ENCODE results near the gene NAPSA.
"Not testable (repeated sequence)": the region's sequence is repeated elsewhere in the genome, so short reads cannot be mapped to it uniquely, and the experiment has no call there.

Gene NAPSA

GRCh38 chr19:50333737-50334617 lies 31.5 kb downstream of the NAPSA start:
- H3K9me3 ChIP-seq (ENCODE audit: control insufficient read depth, insufficient read depth, low read length): no peaks in the 10 kb centered on the region
- peak overlapping the region; percentile 82 for H3K9ac ChIP-seq (ENCODE audit: low read depth, low read length)
- no peaks in the 10 kb centered on the region for H3K36me3 ChIP-seq (ENCODE audit: insufficient read depth, low read length)
- H3K4me1 ChIP-seq (ENCODE audit: insufficient read depth, low read length): peaks cover 12% of the 10 kb centered on the region; the same call in 1 of the 2 replicates

- no peaks in the 10 kb centered on the region for H3K36me3 ChIP-seq (ENCODE audit: insufficient read depth, low read length)
- H3K9ac ChIP-seq (ENCODE audit: low read depth, low read length): peak overlapping the region; percentile 82
- H3K9me3 ChIP-seq (ENCODE audit: control insufficient read depth, insufficient read depth, low read length): no peaks in the 10 kb centered on the region
- peaks cover 12% of the 10 kb centered on the region; the same call in 1 of the 2 replicates for H3K4me1 ChIP-seq (ENCODE audit: insufficient read depth, low read length)
These were observed 32.2 kb downstream of the NAPSA start for GRCh38 chr19:50333235-50333736.

GRCh38 chr19:50332244-50333038 lies 33.0 kb downstream of the NAPSA start:
- Histone ChIP-seq H3K9me3 (ENCODE audit: control insufficient read depth, insufficient read depth, low read length) (no peaks in the 10 kb centered on the region), H3K4me1 (ENCODE audit: insufficient read depth, low read length) (peaks cover 12% of the 10 kb centered on the region; the same call in 1 of the 2 replicates), H3K9ac (ENCODE audit: low read depth, low read length) (peak overlapping the region; percentile 82), H3K36me3 (ENCODE audit: insufficient read depth, low read length) (no peaks in the 10 kb centered on the region)

GRCh38 chr19:50331994-50332243 lies 33.5 kb downstream of the NAPSA start:
- H3K36me3 ChIP-seq (ENCODE audit: insufficient read depth, low read length): no peaks in the 10 kb centered on the region
- peak overlapping the region; percentile 82; the same call in 1 of the 2 replicates for H3K9ac ChIP-seq (ENCODE audit: low read depth, low read length)
- H3K4me1 ChIP-seq (ENCODE audit: insufficient read depth, low read length): peaks cover 14% of the 10 kb centered on the region
- no peaks in the 10 kb centered on the region for H3K9me3 ChIP-seq (ENCODE audit: control insufficient read depth, insufficient read depth, low read length)

GRCh38 chr19:50331221-50331993 lies 34.0 kb downstream of the NAPSA start:
- Histone ChIP-seq H3K4me1 (ENCODE audit: insufficient read depth, low read length) (peaks cover 14% of the 10 kb centered on the region), H3K36me3 (ENCODE audit: insufficient read depth, low read length) (no peaks in the 10 kb centered on the region), H3K9ac (ENCODE audit: low read depth, low read length) (peak overlapping the region; percentile 82; the same call in 1 of the 2 replicates), H3K9me3 (ENCODE audit: control insufficient read depth, insufficient read depth, low read length) (no peaks in the 10 kb centered on the region)

- no peaks in the 10 kb centered on the region for H3K9me3 ChIP-seq (ENCODE audit: control insufficient read depth, insufficient read depth, low read length)
- peaks cover 11% of the 10 kb centered on the region for H3K4me1 ChIP-seq (ENCODE audit: insufficient read depth, low read length)
- H3K36me3 ChIP-seq (ENCODE audit: insufficient read depth, low read length): no peaks in the 10 kb centered on the region
- peak overlapping the region; percentile 86 for H3K9ac ChIP-seq (ENCODE audit: low read depth, low read length)
These were observed 34.9 kb downstream of the NAPSA start for GRCh38 chr19:50330365-50331078.

- peak overlapping the region; percentile 86 for H3K9ac ChIP-seq (ENCODE audit: low read depth, low read length)
- not testable (repeated sequence) for H3K36me3 ChIP-seq (ENCODE audit: insufficient read depth, low read length); H3K9me3 ChIP-seq (ENCODE audit: control insufficient read depth, insufficient read depth, low read length)
- H3K4me1 ChIP-seq (ENCODE audit: insufficient read depth, low read length): peaks cover 14% of the 10 kb centered on the region
These were observed 35.5 kb downstream of the NAPSA start for GRCh38 chr19:50329926-50330294.

- peak within 1 kb of the TSS; percentile 86 for H3K9ac ChIP-seq (ENCODE audit: low read depth, low read length)
- H3K4me1 ChIP-seq (ENCODE audit: insufficient read depth, low read length): peaks cover 16% of the 10 kb centered on the region
- H3K36me3 ChIP-seq (ENCODE audit: insufficient read depth, low read length): no peaks in the 10 kb centered on the region
- no peaks in the 10 kb centered on the region for H3K9me3 ChIP-seq (ENCODE audit: control insufficient read depth, insufficient read depth, low read length)
These were observed 36.1 kb downstream of the NAPSA start, which contains the start of gene KCNC3 for GRCh38 chr19:50329146-50329925. Gene KCNC3, minus strand, starts transcription at chr19:50329377. Its CDS starts 295 bp downstream, at chr19:50329082.

- H3K9me3 ChIP-seq (ENCODE audit: control insufficient read depth, insufficient read depth, low read length): no peaks in the 10 kb centered on the region
- no peaks in the 10 kb centered on the region for H3K36me3 ChIP-seq (ENCODE audit: insufficient read depth, low read length)
- H3K4me1 ChIP-seq (ENCODE audit: insufficient read depth, low read length): peaks cover 16% of the 10 kb centered on the region
- no peak overlapping the region for H3K9ac ChIP-seq (ENCODE audit: low read depth, low read length)
These were observed 36.6 kb downstream of the NAPSA start for GRCh38 chr19:50328873-50329145.

GRCh38 chr19:50328224-50328872 lies 37.1 kb downstream of the NAPSA start:
- peak overlapping the region; percentile 48; the same call in 1 of the 2 replicates for H3K9ac ChIP-seq (ENCODE audit: low read depth, low read length)
- no peaks in the 10 kb centered on the region for H3K36me3 ChIP-seq (ENCODE audit: insufficient read depth, low read length)
- H3K4me1 ChIP-seq (ENCODE audit: insufficient read depth, low read length): peaks cover 16% of the 10 kb centered on the region
- no peaks in the 10 kb centered on the region for H3K9me3 ChIP-seq (ENCODE audit: control insufficient read depth, insufficient read depth, low read length)

GRCh38 chr19:50327461-50328223 lies 37.8 kb downstream of the NAPSA start:
- no peaks in the 10 kb centered on the region for H3K36me3 ChIP-seq (ENCODE audit: insufficient read depth, low read length)
- no peaks in the 10 kb centered on the region for H3K9me3 ChIP-seq (ENCODE audit: control insufficient read depth, insufficient read depth, low read length)
- peaks cover 16% of the 10 kb centered on the region for H3K4me1 ChIP-seq (ENCODE audit: insufficient read depth, low read length)
- H3K9ac ChIP-seq (ENCODE audit: low read depth, low read length): peak overlapping the region; percentile 34; the same call in 1 of the 2 replicates

- H3K9me3 ChIP-seq (ENCODE audit: control insufficient read depth, insufficient read depth, low read length): no peaks in the 10 kb centered on the region
- H3K9ac ChIP-seq (ENCODE audit: low read depth, low read length): no peak overlapping the region; the same call in 1 of the 2 replicates
- no peaks in the 10 kb centered on the region for H3K36me3 ChIP-seq (ENCODE audit: insufficient read depth, low read length)
- peaks cover 17% of the 10 kb centered on the region for H3K4me1 ChIP-seq (ENCODE audit: insufficient read depth, low read length)
These were observed 38.4 kb downstream of the NAPSA start for GRCh38 chr19:50327013-50327412.

All from ES-I3 (cell line).